Stimulated activated effector memory CD8-positive, alpha-beta T cell treated with anti-CD3 and anti-CD28 coated beads, Interleukin-12 subunit alpha, Interleukin-12 subunit beta, amount 100 ng/mL, for 72 hours (primary cell): ENCODE results near the gene AMMECR1L.
"Not testable (repeated sequence)": the region's sequence is repeated elsewhere in the genome, so short reads cannot be mapped to it uniquely, and the experiment has no call there.

Experiments
- ATAC-seq: fragments of 150-1000 bp; cut with Tn5 transposase; 2 replicates; pipeline ENCODE4 v1.10.0; 2021
- DNase-seq, 2 donors: peaks; one replicate each; pipeline ENCODE4 v3.0.0; 2021 to 2022; ENCODE audit warnings: low spot score in 2 of 2
- H3K27ac Mint-ChIP-seq: one replicate; pipeline ENCODE4 v1.8.0; 2022; ENCODE audit warnings: mild to moderate bottlenecking, mixed read lengths
- H3K36me3 Mint-ChIP-seq: one replicate; pipeline ENCODE4 v1.8.0; 2022; ENCODE audit warnings: mild to moderate bottlenecking, mixed read lengths
- H3K4me1 Mint-ChIP-seq: one replicate; pipeline ENCODE4 v1.8.0; 2022; ENCODE audit warnings: mixed read lengths
- H3K4me3 Mint-ChIP-seq: one replicate; pipeline ENCODE4 v1.8.0; 2022; ENCODE audit warnings: mild to moderate bottlenecking, mixed read lengths
- H3K9me3 Mint-ChIP-seq: one replicate; pipeline ENCODE4 v1.8.0; 2022; ENCODE audit warnings: mixed read lengths

The AMMECR1L gene

DNA sequence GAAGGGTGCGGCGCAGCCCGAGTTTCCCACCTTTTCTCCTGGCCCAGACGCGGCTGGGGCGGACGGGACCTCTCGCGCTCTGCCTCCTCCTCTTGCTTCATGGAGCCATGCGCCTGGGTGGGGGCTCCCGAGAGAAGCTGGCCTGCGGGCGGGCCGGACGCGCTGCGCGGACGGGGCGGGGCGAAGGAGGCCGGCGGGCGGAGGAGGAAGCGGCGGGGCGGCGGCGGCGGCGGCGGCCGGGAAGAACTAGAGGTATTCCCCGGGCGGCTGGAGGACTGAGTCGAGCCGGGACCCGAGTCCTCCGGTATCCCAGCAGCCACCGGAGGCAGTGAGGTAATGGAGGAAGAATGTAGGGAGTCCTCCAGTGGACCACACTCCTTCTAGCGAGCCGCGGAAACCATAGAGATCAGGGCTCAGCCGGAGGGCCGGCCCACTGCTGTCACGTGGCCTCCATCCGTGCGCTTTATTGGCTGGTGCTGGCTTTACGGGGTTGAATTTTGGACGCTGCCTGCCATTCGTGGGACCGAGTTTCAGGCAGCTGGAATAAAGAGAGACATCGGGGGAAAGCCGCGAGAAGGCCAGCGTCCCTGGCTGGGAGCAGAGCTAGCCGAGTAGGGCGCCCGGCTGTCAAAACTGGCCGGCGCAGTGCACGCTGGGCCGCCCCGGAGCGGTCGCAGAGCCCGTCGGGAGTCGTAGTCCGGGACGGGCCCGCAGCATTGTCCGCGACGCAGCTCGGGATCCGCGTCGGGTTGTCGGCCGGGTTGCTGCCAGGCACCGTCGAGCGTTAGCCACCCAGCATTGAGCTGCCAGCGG is at the start of gene AMMECR1L:
Gene AMMECR1L, minus strand, starts transcription at position 177 of the 813 bp plus-strand sequence. CDS start 11,722 bp downstream, outside the sequence.
- peak; percentile 68 to 88 for DNase-seq
- ATAC-seq = peak; percentile 95
- H3K9me3 Mint-ChIP-seq = not testable (repeated sequence)
- peaks cover 38% of the 10 kb centered on the region for H3K36me3 Mint-ChIP-seq
- H3K4me1 Mint-ChIP-seq = peaks cover 25% of the 10 kb centered on the region
- peak within 1 kb of the TSS; percentile 96 for H3K27ac Mint-ChIP-seq
- H3K4me3 Mint-ChIP-seq = peak within 1 kb of the TSS; percentile 96

DNA sequence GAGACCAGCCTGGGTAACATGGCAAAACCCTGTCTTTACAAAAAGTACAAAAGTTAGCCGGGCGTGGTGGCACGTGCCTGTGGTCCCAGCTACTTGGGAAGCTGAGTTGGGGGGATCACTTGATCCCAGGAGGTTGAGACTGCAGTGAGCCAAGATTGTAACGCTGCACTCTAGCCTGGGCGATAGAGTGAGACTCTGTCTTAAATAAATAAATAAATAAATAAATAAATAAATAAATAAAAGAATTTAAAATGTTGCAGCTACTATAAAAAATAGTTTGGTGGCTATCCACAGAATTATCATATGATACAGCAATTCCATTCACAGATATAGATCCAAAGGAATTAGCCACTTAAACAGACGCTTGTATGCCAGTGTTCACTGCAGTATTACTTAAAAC is 49.6 kb upstream of the AMMECR1L start:
- Mint-ChIP-seq H3K27ac (no peak overlapping the region), H3K9me3 (no peaks in the 10 kb centered on the region), H3K36me3 (no peaks in the 10 kb centered on the region), H3K4me1 (no peaks in the 10 kb centered on the region), H3K4me3 (no peak overlapping the region)
- ATAC-seq = no peak
- no peak for DNase-seq

DNA sequence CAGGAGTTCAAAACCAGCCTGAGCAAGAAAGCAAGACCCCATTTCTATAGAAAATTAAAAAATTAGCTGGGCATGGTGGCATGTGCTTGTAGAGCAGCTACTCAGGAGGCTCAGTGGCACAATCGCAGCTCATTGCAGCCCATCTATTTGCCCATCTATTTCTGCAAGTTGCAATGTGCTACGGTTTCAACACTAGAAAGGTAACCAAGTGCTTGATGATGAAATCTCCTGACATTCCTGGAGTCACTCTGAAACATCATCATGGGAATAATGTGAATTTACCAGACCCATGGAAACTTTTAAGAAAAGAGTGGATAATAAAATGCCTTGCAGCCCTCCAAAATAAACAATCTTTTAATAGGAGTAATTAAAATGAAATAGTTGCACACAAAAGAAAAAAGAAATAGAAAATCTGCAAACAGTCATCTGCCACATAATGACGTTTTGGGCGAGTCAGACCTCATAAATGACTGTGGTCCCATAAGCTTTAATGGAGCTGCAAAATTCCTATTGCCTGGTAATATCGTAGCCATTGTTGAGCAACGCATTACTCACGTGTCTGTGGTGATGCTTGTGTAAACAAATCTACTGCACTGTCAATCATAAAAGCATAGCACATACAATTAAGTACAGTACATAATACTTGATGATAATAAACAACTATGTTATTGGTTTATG is 46.6 kb upstream of the AMMECR1L start:
- ATAC-seq = no peak
- no peaks in the 10 kb centered on the region for H3K4me1 Mint-ChIP-seq

DNA sequence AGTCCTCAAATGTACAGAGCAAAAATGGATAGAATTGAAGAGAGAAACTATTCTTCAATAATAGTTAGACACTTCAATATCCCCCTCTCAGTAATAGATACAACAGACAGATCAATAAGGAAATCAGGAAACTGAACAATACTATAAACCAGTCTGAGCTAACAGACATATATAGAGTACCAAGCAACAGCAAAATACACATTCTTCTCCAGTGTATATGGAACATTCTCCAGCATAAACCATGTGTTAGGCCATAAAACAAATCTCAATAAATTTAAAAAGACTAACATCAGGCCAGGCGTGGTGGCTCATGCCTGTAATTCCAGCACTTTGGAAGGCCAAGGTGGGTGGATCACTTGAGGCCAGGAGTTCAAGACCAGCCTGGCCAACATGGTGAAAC is 43.7 kb upstream of the AMMECR1L start:
- H3K27ac Mint-ChIP-seq = no peak overlapping the region
- H3K36me3 Mint-ChIP-seq = no peaks in the 10 kb centered on the region
- H3K4me3 Mint-ChIP-seq = no peak overlapping the region
- DNase-seq = no peak
- no peak for ATAC-seq
- H3K9me3 Mint-ChIP-seq = no peaks in the 10 kb centered on the region
- no peaks in the 10 kb centered on the region for H3K4me1 Mint-ChIP-seq

More for the DNA sequence above, 46.6 kb upstream of the AMMECR1L start:
- Mint-ChIP-seq H3K27ac (no peak overlapping the region), H3K9me3 (no peaks in the 10 kb centered on the region), H3K36me3 (no peaks in the 10 kb centered on the region), H3K4me3 (no peak overlapping the region)
- no peak for DNase-seq

DNA sequence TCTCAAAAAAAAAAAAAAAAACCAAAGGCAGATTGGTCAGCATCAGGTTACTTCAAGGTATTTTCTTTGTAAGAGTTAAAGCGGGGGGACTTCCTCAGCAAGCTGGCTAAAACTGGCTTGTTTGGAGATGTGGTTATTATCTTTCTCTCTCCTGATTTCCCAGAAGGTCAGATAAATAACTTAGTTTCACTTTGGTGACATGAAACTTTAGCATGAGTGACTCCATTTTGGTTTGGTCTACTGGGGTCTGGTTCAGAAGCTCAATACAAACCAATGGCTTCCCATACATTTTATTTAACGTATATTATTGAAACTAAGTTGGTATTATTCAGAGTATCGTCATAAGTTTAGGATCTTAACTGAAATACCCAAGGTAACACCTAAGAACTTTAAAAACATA is 41.6 kb upstream of the AMMECR1L start:
- Mint-ChIP-seq H3K4me1 (no peaks in the 10 kb centered on the region), H3K36me3 (no peaks in the 10 kb centered on the region), H3K9me3 (no peaks in the 10 kb centered on the region), H3K4me3 (no peak overlapping the region), H3K27ac (no peak overlapping the region)
- no peak for DNase-seq
- ATAC-seq = no peak

DNA sequence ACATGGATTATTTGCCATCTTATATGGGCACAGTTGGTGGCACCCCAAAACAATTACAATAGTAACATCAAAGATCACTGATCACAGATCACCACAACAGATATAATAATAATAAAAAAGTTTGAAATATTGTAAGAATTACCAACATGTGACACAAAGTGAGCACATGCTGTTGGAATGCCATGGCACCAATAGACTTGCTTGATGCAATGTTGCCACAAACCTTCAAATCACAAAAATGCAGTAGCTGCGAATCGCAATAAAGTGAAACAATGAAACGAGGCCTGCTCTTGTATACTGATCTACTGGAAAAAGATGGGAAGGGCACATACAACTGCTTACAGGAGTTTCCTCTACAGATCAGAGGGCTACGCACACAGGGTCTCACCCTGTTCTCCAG is 32.2 kb upstream of the AMMECR1L start:
- Mint-ChIP-seq H3K27ac (no peak overlapping the region), H3K36me3 (no peaks in the 10 kb centered on the region), H3K4me3 (no peak overlapping the region), H3K4me1 (no peaks in the 10 kb centered on the region), H3K9me3 (no peaks in the 10 kb centered on the region)
- DNase-seq = no peak
- ATAC-seq = no peak

DNA sequence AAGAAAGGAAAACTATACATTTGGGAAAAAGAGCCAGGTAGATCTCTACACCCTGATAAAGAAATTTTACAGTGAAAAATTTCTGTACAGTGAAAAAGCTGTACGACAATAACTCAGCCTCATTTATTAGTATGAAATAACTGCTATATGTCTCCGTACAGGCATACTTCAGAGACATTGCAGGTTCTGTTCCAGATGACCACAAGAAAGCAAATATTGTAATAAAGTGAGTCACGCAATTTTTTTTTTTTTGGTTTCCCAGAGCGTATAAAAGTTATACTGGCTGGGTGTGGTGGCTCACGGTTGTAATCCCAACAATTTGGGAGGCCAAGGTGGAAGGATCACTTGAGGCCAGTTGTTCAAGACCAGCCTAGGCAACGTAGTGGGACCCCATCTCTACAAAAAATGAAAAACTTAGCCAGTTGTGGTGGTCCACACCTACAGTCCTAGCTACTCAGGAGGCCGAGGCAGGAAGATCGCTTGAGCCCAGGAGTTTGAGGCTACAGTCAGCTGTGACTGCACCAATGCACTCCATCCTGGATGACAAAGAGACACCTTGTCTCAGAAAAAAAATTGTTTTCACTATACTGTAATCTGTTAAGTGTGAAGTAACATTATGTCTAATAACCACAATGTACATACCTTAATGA is 28.2 kb upstream of the AMMECR1L start:
- no peak for DNase-seq

DNA sequence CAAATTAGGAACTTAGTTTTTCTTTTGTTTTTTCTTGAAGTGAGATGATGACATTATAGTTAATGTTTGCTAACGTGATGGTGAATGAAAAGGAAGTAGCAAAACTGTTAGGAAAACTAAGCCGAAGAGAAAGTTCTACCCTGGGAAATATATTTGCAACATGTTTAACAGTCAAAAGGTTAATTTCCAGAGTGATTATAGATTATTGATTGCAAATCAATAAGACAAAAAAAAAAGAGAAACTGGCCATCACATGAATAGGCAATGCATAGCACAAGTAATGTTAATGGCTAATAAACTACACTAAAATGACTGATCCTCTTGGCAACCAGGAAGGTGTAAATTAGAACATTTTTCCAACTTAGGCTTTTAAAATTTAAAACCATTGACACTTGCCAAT is 26.0 kb upstream of the AMMECR1L start:
- no peak overlapping the region for H3K4me3 Mint-ChIP-seq
- H3K27ac Mint-ChIP-seq = no peak overlapping the region
- no peaks in the 10 kb centered on the region for H3K9me3 Mint-ChIP-seq
- no peak for DNase-seq
- ATAC-seq = no peak
- H3K36me3 Mint-ChIP-seq = no peaks in the 10 kb centered on the region
- H3K4me1 Mint-ChIP-seq = no peaks in the 10 kb centered on the region

More for the DNA sequence above, 28.2 kb upstream of the AMMECR1L start:
- ATAC-seq = no peak
- no peaks in the 10 kb centered on the region for H3K4me1 Mint-ChIP-seq
- H3K9me3 Mint-ChIP-seq = no peaks in the 10 kb centered on the region
- H3K4me3 Mint-ChIP-seq = no peak overlapping the region
- H3K27ac Mint-ChIP-seq = no peak overlapping the region
- no peaks in the 10 kb centered on the region for H3K36me3 Mint-ChIP-seq

DNA sequence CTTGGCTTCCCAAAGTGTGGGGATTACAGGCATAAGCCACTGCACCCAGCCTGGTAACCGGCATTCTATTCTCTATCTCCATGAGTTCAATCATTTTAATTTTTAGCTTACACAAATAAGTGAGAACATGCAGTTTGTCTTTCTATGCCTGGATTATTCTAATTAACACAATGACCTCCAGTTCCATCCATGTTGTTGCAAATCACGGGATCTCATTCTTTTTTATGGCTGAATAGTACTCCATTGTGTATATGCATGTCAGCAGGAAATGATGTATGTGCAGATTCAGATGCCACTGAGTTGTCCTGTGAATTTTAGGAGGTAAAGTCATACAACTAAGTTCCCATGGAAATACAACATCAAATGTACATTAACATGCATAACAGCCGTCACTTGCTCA is 24.7 kb upstream of the AMMECR1L start:
- Mint-ChIP-seq H3K4me1 (no peaks in the 10 kb centered on the region), H3K4me3 (no peak overlapping the region), H3K36me3 (no peaks in the 10 kb centered on the region), H3K27ac (no peak overlapping the region), H3K9me3 (no peaks in the 10 kb centered on the region)
- no peak for DNase-seq
- ATAC-seq = no peak

DNA sequence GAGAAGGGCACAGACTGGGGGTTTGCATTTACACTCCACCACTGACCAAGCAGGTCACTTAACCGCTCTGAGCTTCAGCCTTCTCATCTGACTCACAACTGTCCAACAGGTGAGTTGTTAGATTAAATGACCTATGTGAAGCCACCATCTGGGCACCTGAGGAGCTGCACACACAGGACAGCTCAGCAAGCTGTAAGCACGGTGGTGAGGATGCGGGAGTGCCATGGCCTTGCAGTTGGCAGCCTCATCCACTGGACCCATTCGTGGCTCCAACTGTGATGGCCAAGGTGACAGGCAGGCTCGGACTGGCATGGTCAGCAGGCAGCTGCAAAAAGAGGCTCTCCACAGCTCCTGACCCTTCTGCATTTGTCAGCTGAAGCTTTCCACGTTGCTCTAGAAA is 23.3 kb upstream of the AMMECR1L start:
- no peak for DNase-seq
- H3K4me3 Mint-ChIP-seq = no peak overlapping the region
- no peak for ATAC-seq
- H3K27ac Mint-ChIP-seq = no peak overlapping the region
- no peaks in the 10 kb centered on the region for H3K36me3 Mint-ChIP-seq
- H3K9me3 Mint-ChIP-seq = no peaks in the 10 kb centered on the region
- no peaks in the 10 kb centered on the region for H3K4me1 Mint-ChIP-seq

DNA sequence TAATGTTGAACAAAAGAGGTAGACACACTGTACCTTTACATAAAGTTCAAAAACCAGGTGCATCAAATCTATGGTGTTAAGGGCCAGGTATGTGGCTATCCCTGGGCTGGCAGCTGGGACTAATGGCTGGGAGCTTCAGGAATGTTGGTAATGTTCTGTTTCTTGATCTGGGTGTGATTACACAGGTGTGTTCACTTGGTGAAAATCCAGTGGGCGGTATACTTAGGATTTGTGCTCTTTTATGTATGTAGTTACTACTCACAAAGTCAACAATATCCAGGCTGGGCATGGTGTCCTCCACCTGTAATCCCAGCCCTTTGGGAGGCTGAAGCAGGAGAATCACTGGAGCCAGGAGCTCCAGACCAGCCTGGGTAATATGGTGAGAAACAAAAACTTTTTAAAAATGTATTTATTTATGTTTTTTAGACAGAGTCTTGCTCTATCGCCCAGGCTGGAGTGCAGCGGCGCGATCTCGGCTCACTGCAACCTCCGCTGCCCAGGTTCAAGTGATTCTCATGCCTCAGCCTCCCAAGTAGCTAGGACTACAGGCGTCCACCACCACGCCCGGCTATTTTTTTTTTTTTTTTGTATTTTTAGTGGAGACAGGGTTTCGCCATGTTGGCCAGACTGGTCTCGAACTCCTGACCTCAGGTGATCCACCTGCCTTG is 22.1 kb upstream of the AMMECR1L start:
- not testable (repeated sequence) for H3K4me1 Mint-ChIP-seq, H3K4me3 Mint-ChIP-seq, H3K9me3 Mint-ChIP-seq, ATAC-seq, H3K36me3 Mint-ChIP-seq, DNase-seq, H3K27ac Mint-ChIP-seq

DNA sequence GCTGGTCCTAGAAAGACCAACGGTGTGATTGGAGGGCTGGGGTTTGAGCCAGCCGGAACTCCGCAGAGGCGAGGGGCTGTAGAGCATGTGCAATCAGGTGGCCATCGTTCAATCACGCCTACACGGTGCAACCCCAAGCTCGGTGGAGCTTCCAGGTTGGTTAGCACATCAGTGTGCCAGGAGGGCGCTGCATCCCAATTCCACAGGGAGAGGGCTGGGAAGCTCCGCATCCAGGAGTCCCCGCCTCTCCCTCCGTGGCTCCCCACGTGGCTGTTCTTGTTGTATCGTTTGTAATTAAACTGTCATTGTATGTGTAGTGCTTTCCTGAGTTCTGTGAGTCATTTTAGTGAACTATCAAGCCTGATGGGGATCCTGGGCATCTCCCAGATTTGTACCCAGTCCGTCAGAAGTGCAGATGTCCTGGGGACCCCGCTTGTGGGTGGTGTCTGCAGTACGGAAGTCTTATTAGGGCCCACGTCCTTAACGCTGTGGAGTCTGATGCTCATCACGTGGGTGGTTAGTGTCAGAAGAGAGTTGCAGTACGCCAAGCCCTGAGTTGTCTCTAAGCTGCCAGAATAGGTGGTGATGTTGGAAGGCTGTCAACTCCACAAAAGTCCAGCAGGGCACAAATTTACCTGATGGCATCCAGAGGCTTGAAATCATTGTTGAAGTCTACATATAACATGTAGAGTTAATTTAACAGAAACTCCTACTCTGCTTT is 20.6 kb upstream of the AMMECR1L start:
- H3K9me3 Mint-ChIP-seq = no peaks in the 10 kb centered on the region
- no peak overlapping the region for H3K4me3 Mint-ChIP-seq
- H3K36me3 Mint-ChIP-seq = no peaks in the 10 kb centered on the region
- no peak for DNase-seq
- peak; percentile 26 for ATAC-seq
- H3K27ac Mint-ChIP-seq = no peak overlapping the region
- no peaks in the 10 kb centered on the region for H3K4me1 Mint-ChIP-seq

DNA sequence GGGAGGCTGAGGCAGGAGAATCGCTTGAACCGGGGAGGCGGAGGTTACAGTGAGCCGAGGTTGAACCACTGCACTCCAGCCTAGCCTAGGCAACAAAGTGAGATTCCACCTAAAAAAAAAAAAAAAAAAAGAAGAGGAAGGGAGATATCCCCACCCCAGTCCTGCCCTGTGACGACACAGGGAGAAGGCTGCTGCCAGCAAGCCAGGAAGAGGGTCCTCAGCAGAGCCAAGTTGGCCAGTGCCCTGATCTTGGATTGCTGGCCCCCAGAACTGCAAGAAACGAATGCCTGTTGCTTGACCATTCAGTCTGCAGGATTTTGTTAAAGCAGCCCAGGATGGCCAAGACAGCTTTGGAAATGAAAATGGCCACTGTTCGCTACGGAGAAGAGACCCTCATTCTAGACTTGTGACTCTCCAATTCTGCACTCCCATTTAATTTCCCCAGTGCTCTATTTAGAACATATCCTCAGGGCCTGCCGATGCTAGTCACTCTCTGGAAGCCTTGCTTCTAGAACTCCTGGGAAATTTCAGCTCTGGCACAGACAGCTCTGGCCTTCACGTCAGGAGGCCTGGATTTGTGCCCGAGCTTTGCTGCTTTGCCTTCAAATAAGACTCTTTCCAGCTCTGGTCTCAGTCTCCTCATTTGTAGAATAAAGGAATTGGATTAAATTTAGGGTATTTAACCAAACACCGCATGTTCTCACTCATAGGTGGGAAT is 15.7 kb upstream of the AMMECR1L start:
- H3K4me1 Mint-ChIP-seq = no peaks in the 10 kb centered on the region

DNA sequence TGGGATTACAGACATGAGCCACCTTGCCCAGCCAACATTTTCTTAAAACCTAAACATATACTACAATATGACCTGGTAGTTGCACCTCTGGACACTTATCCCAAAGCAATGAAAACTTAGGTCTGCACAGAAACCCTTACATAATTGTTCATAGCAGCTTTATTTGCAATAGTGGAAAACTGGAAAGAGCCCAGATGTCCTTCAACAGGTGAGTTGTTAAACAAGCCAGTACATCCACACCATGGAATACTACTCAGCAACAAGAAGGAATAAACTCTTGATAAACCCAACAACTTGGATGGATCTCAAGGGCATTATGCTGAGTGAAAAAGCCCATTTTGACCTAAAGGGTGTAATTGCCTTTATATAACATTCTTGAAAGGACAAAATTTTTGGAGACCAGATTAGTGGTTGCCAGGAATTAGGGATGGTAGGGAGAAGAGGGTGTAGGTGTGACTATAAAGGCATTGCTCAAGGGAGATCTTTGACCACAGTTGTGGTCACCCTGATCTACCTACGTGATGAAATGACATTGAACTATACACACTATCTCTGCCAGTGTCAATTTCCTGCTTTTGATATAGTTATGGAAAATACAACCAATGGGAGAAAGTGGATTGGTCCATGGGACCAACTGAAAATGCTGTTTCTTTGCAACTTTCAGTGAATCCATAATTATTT is 11.9 kb upstream of the AMMECR1L start:
- ATAC-seq = no peak
- Mint-ChIP-seq H3K4me1 (no peaks in the 10 kb centered on the region), H3K27ac (no peak overlapping the region)

More for the DNA sequence above, 15.7 kb upstream of the AMMECR1L start:
- H3K27ac Mint-ChIP-seq = no peak overlapping the region
- no peaks in the 10 kb centered on the region for H3K36me3 Mint-ChIP-seq
- no peaks in the 10 kb centered on the region for H3K9me3 Mint-ChIP-seq
- no peak overlapping the region for H3K4me3 Mint-ChIP-seq
- DNase-seq = no peak
- ATAC-seq = no peak

More for the DNA sequence above, 11.9 kb upstream of the AMMECR1L start:
- Mint-ChIP-seq H3K9me3 (no peaks in the 10 kb centered on the region), H3K36me3 (no peaks in the 10 kb centered on the region), H3K4me3 (no peak overlapping the region)
- DNase-seq = no peak
